Activated naive CD8-positive, alpha-beta T cell treated with anti-CD3 and anti-CD28 coated beads for 36 hours (primary cell): ENCODE data around the gene CSF3R. TPM values are rescaled to one million over a fixed set of nuclear protein-coding genes. Genes with fewer than 3 reads are reported as not detected.
"Not testable (repeated sequence)": the region's sequence is repeated elsewhere in the genome, so short reads cannot be mapped to it uniquely, and the experiment has no call there.

Experiments
- DNase-seq: peaks from one replicate; pipeline ENCODE4 v3.0.0; 2021
- H3K27ac Mint-ChIP-seq: one replicate; pipeline ENCODE4 v1.8.0; 2022; ENCODE audit warnings: mild to moderate bottlenecking, moderate library complexity, mixed read lengths
- H3K27me3 Mint-ChIP-seq: one replicate; pipeline ENCODE4 v1.8.0; 2022; ENCODE audit warnings: mild to moderate bottlenecking, mixed read lengths
- H3K36me3 Mint-ChIP-seq: one replicate; pipeline ENCODE4 v1.8.0; 2021; ENCODE audit warnings: mild to moderate bottlenecking, mixed read lengths
- H3K4me1 Mint-ChIP-seq: one replicate; pipeline ENCODE4 v1.8.0; 2021; ENCODE audit warnings: mixed read lengths
- H3K4me3 Mint-ChIP-seq: one replicate; pipeline ENCODE4 v1.8.0; 2022; ENCODE audit warnings: mild to moderate bottlenecking, moderate library complexity, mixed read lengths
- H3K9me3 Mint-ChIP-seq: one replicate; pipeline ENCODE4 v1.8.0; 2022; ENCODE audit warnings: mixed read lengths
- total RNA-seq, 2 experiments: library from RNA; stranded (reverse); gene quantifications; one replicate each; pipeline ENCODE4 v1.2.3, GENCODE V29; 2021

The CSF3R gene
- total RNA-seq, 2 experiments from 2014 or later = 0.04 to 0.06 TPM

- DNase-seq = no peak
- H3K4me1 Mint-ChIP-seq = no peaks in the 10 kb centered on the region
- H3K27ac Mint-ChIP-seq = no peak overlapping the region
- no peaks in the 10 kb centered on the region for H3K36me3 Mint-ChIP-seq
- no peaks in the 10 kb centered on the region for H3K9me3 Mint-ChIP-seq
- no peak overlapping the region for H3K4me3 Mint-ChIP-seq
- no peaks in the 10 kb centered on the region for H3K27me3 Mint-ChIP-seq
These were observed 34.5 kb upstream of the CSF3R start for GRCh38 chr1:36517011-36517771.

GRCh38 chr1:36516372-36517010 lies 33.8 kb upstream of the CSF3R start:
- Mint-ChIP-seq H3K9me3 (no peaks in the 10 kb centered on the region), H3K27me3 (no peaks in the 10 kb centered on the region), H3K36me3 (no peaks in the 10 kb centered on the region), H3K27ac (no peak overlapping the region), H3K4me1 (no peaks in the 10 kb centered on the region), H3K4me3 (no peak overlapping the region)
- peak; percentile 32 for DNase-seq

GRCh38 chr1:36515315-36516138 lies 32.8 kb upstream of the CSF3R start:
- no peaks in the 10 kb centered on the region for H3K36me3 Mint-ChIP-seq
- no peaks in the 10 kb centered on the region for H3K4me1 Mint-ChIP-seq
- H3K9me3 Mint-ChIP-seq = no peaks in the 10 kb centered on the region
- H3K4me3 Mint-ChIP-seq = no peak overlapping the region
- no peak overlapping the region for H3K27ac Mint-ChIP-seq
- DNase-seq = no peak
- no peaks in the 10 kb centered on the region for H3K27me3 Mint-ChIP-seq

- Mint-ChIP-seq H3K4me1 (no peaks in the 10 kb centered on the region), H3K27me3 (no peaks in the 10 kb centered on the region), H3K9me3 (no peaks in the 10 kb centered on the region), H3K27ac (no peak overlapping the region), H3K4me3 (no peak overlapping the region), H3K36me3 (no peaks in the 10 kb centered on the region)
- no peak for DNase-seq
These were observed 31.8 kb upstream of the CSF3R start for GRCh38 chr1:36514501-36514900.

- H3K27ac Mint-ChIP-seq = no peak overlapping the region
These were observed 31.2 kb upstream of the CSF3R start for GRCh38 chr1:36513676-36514473.

GRCh38 chr1:36512842-36513241 lies 30.1 kb upstream of the CSF3R start:
- H3K27ac Mint-ChIP-seq = no peak overlapping the region
- H3K27me3 Mint-ChIP-seq = no peaks in the 10 kb centered on the region
- no peaks in the 10 kb centered on the region for H3K4me1 Mint-ChIP-seq
- H3K9me3 Mint-ChIP-seq = no peaks in the 10 kb centered on the region
- no peak for DNase-seq
- no peaks in the 10 kb centered on the region for H3K36me3 Mint-ChIP-seq
- no peak overlapping the region for H3K4me3 Mint-ChIP-seq

More at GRCh38 chr1:36513676-36514473, 31.2 kb upstream of the CSF3R start:
- no peaks in the 10 kb centered on the region for H3K9me3 Mint-ChIP-seq
- H3K4me1 Mint-ChIP-seq = no peaks in the 10 kb centered on the region
- no peak for DNase-seq
- H3K27me3 Mint-ChIP-seq = no peaks in the 10 kb centered on the region
- no peak overlapping the region for H3K4me3 Mint-ChIP-seq
- H3K36me3 Mint-ChIP-seq = no peaks in the 10 kb centered on the region

GRCh38 chr1:36511804-36512798 lies 29.4 kb upstream of the CSF3R start:
- Mint-ChIP-seq H3K9me3 (no peaks in the 10 kb centered on the region), H3K27ac (no peak overlapping the region), H3K27me3 (peaks cover 7% of the 10 kb centered on the region), H3K4me3 (no peak overlapping the region), H3K36me3 (no peaks in the 10 kb centered on the region), H3K4me1 (no peaks in the 10 kb centered on the region)
- no peak for DNase-seq

GRCh38 chr1:36511220-36511619 lies 28.5 kb upstream of the CSF3R start:
- H3K9me3 Mint-ChIP-seq, H3K4me3 Mint-ChIP-seq, H3K4me1 Mint-ChIP-seq, H3K36me3 Mint-ChIP-seq, H3K27ac Mint-ChIP-seq, DNase-seq: not testable (repeated sequence)
- peaks cover 16% of the 10 kb centered on the region for H3K27me3 Mint-ChIP-seq

GRCh38 chr1:36510418-36510817 lies 27.7 kb upstream of the CSF3R start:
- no peaks in the 10 kb centered on the region for H3K4me1 Mint-ChIP-seq
- H3K27me3 Mint-ChIP-seq = peaks cover 16% of the 10 kb centered on the region
- no peak for DNase-seq
- no peak overlapping the region for H3K4me3 Mint-ChIP-seq
- no peak overlapping the region for H3K27ac Mint-ChIP-seq
- H3K36me3 Mint-ChIP-seq = no peaks in the 10 kb centered on the region
- H3K9me3 Mint-ChIP-seq = no peaks in the 10 kb centered on the region

GRCh38 chr1:36508257-36508656 lies 25.5 kb upstream of the CSF3R start:
- Mint-ChIP-seq H3K27me3 (peaks cover 16% of the 10 kb centered on the region), H3K27ac (no peak overlapping the region), H3K9me3 (no peaks in the 10 kb centered on the region), H3K4me3 (no peak overlapping the region), H3K4me1 (no peaks in the 10 kb centered on the region), H3K36me3 (no peaks in the 10 kb centered on the region)
- no peak for DNase-seq

GRCh38 chr1:36506276-36506920 lies 23.7 kb upstream of the CSF3R start:
- no peak overlapping the region for H3K4me3 Mint-ChIP-seq
- no peak for DNase-seq
- no peaks in the 10 kb centered on the region for H3K36me3 Mint-ChIP-seq
- H3K9me3 Mint-ChIP-seq = no peaks in the 10 kb centered on the region
- no peaks in the 10 kb centered on the region for H3K4me1 Mint-ChIP-seq
- peaks cover 16% of the 10 kb centered on the region for H3K27me3 Mint-ChIP-seq
- no peak overlapping the region for H3K27ac Mint-ChIP-seq

- H3K27ac Mint-ChIP-seq = no peak overlapping the region
- no peaks in the 10 kb centered on the region for H3K9me3 Mint-ChIP-seq
- DNase-seq = no peak
- H3K36me3 Mint-ChIP-seq = no peaks in the 10 kb centered on the region
- no peaks in the 10 kb centered on the region for H3K4me1 Mint-ChIP-seq
- H3K4me3 Mint-ChIP-seq = no peak overlapping the region
- peaks cover 16% of the 10 kb centered on the region for H3K27me3 Mint-ChIP-seq
These were observed 21.0 kb upstream of the CSF3R start for GRCh38 chr1:36503733-36504132.

- no peaks in the 10 kb centered on the region for H3K36me3 Mint-ChIP-seq
- no peak for DNase-seq
- H3K4me1 Mint-ChIP-seq = no peaks in the 10 kb centered on the region
- H3K4me3 Mint-ChIP-seq = no peak overlapping the region
- H3K9me3 Mint-ChIP-seq = no peaks in the 10 kb centered on the region
- no peak overlapping the region for H3K27ac Mint-ChIP-seq
- H3K27me3 Mint-ChIP-seq = peaks cover 16% of the 10 kb centered on the region
These were observed 20.4 kb upstream of the CSF3R start for GRCh38 chr1:36503159-36503558.
